OCI-M1 (cell line): ENCODE results near the gene NOS1.

ENCODE experiments used
- DNase-seq: peaks from one replicate; lab custom pipeline; 2025; lab: John Stamatoyannopoulos, UW

NOS1 gene

DNA sequence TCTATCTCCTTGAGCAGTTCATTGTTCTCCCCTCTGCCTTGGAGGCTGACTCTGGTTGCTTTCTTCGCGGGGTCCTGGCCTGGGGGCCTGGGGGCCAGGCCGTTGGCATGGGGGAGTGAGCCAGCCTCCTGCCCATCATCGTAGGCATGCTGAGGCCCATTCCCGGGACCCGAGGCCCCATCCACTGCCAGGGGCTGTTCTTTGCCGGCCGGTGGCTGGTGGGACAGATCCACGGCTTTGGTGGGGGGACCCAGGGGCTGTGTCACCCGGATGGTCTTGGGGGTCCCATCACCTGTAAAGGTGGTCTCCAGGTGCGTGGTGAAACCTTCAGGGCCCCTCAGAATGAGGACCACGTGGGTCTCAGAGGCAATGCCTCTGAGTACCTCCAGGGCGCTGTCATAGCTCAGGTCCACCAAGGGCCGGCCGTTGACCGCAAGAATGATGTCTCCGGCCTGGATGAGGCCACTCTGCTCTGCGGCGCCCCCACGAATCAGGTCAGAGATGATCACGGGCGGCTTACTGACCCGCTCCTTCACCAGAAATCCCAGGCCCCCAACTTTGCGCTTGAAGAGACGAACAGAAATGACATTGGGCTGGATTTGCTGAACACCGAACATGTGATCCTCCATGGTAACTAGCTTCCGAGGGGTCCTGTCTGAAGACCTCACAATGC, 30.8 kb downstream of the NOS1 start:
- DNase-seq: no peak

DNA sequence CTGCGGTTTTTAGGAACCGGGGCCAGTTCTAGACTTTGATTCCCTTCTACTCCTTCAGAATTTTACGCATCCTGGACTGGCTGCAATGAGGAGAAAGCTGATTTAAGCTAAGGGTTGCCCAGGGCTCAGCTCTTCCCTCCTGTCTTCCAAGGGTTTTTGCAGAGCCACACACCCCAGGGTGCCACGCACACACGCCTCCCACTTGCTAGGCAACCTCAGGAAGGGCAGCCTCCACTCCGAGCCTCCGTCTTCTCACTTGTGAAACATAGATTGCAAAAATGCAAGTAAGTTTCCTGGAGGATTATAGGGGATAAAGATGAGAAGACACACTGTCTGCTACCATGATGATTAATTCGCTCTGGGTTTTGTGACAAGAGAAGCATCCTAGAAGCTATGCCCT, 31.7 kb downstream of the NOS1 start:
- DNase-seq: no peak

DNA sequence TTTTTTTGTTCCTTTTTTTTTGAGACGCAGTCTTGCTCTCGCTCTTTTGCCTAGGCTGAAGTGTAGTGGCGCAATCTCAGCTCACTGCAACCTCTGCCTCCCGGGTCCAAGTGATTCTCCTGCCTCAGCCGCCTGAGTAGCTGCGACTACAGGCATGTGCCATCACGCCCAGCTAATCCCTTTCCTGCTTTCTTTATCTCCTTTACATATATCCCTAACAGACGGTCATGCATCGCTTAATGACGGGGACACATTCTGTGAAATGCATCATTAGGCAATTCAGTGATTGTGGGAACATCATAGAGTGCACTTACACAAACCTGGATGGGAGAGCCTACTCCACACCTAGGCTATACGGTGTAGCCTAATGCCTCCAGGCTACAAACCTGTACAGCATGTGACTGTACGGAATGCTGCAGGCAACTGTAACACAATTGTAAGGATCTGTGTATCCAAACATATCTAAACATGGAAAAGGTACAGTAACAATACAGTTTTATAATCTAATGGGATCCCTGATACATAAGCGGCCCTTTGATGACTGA, 32.8 kb downstream of the NOS1 start:
- DNase-seq: no peak

DNA sequence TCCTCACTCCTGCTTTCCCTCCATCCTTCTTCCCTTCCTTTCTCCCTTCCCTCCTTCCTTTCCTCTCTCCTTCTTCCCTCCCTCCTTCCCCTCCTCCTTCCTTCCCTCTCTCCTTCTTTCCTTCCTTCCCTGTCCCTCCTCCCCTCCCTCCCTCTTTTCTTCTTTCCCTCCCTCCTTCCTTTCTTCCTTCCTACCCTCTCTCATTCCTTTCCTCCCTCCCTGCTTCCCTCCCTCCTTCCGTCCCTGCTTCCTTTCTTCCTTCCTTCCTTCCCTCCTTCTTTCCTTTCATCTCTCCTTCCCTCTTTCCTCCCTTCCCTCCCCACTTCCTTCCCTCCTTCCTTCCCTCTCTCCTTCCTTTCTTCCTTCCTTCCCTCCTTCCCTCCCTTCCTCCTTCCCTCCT, 39.0 kb downstream of the NOS1 start:
- no peak for DNase-seq

DNA sequence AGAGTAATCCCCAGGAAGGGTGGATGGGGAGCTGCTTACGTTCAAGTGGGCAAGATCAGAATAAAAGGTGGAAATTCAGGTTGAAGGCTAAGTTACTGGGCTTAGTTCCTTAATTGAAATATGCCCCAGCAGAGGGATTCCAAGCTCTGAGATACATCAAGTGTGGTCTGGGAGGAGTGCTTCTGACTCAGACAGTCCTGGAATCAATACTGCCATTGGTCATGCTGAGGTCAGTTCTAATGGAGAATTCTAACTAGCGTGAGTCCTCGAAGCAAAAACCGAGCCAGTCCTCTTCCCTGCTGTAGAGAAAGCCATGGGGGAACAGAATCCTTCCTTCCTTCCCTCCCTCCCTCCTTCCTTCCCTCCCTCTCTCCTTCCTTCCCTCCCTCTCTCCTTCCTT, 39.9 kb downstream of the NOS1 start:
- DNase-seq: no peak

DNA sequence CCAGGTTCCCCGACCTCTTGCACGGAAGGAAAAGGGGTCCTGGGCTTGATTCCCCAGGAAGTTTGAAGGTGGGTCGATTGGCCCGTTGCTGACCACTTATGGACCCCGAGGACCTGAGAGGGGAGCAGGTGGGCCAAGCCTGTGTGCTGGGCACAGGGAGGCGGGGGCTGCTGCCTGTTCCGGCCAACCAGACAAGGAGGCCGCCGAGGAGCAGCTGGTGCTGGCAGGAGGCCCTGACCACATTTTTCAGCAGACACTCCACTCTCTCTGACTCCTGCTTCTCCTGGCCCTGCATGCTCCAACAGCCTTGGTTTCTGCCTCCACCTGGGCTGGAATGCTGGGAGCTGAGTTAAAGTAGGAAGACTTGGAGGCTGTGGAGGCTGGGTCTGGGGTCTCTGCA, 42.8 kb downstream of the NOS1 start:
- DNase-seq: no peak

DNA sequence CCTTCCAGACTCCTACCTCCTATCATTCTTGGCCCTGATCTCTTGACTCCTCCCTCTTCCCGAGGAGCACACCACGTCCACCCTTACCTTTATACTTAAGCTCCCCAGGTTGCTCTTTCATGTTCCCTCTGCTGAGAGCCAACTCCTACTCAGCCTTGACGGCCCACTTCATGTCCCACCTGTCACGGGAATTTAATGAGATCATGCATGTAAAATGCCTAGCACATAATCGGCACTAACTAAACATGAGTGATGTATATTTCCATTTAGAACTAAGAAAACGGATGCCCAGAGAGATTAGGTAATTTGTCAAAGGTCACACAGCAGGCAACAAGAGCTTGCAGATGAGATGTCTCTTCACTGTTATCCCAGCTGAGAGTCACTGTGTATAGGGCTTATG, 45.1 kb downstream of the NOS1 start:
- no peak for DNase-seq

DNA sequence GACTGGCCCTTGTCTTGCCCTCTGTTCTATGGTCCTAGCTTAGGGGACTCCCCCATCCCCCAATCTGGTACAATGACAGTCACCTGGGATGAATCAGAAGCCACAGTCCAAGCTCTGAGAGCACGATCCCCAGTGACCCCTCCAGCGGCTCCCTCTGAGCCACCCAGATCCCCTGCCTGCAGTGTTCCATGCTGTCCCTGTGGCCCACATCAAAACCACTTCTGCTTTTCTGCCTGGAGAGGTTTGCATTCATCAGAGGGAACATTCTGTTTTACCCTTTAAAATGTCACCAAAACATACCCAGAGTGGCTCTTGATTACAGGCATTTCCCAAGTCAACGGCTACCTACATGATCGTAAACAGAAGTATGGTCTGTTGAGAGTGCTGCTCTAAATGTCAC, 47.5 kb downstream of the NOS1 start:
- DNase-seq: peak; percentile 59

DNA sequence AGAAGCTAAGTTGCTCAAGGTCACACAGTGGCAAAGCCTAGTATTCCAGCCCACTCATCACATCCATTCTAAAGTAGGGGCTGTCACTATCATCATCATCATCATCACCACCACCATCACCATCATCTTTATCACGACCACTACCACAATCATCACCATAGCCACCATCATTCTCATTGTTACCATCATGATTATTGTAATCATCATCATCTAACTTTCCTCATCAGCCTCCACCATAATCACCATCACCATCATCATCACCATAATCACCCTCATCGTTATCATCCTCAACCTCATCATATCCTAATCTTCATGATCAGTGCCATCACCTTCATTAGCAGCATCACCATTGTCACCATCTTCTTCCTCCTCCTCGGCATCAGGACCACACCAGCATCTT, 48.7 kb downstream of the NOS1 start:
- no peak for DNase-seq

DNA sequence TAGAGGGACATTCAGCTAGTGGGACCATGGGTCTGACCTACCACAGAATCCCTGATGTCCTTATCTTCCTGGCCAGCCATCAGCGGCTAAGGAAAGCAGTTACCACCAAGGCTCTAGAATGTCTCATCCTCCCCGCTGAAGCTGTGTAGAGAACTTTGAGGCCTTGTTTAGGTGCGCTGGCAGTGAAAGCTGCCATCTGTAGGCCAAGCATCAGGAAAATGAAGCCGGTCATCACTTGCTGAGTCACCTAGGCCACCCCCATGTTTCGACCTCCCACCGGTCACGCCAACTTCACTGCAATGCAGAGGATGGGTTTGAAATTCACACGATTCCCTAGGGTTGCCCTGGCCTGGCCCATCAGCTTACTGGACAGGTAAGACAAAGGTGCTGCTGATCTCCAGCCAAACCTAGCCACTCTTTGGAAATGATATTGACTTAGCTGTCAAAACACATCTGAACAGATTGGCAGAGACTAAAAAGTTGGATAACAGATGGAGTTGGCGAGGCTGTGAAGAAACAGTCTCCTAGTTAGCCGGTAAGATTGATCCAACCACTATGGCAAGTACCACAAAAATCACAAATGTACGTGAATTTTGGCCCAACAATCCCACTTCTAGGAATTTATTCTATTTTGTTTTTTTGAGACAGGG, 52.0 kb downstream of the NOS1 start:
- DNase-seq: no peak

DNA sequence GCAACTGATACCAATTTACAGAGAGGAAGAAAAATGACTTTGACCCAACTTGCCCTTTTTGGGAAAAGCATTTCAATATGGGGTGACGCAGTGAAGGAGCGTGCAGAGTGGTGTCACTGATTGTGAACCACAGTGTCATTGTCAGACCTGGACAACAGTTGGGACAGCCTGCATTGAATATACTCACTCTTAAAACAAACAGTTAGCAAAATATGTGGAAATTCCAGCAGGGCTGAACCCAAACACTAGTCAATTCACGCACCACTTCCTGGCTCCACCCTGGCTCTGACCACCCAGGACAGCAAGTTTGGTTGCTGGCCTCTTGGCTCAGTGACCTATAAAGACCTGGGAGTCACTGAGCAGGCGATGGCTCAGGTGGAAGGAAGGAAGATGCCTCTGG, 61.3 kb downstream of the NOS1 start:
- no peak for DNase-seq

DNA sequence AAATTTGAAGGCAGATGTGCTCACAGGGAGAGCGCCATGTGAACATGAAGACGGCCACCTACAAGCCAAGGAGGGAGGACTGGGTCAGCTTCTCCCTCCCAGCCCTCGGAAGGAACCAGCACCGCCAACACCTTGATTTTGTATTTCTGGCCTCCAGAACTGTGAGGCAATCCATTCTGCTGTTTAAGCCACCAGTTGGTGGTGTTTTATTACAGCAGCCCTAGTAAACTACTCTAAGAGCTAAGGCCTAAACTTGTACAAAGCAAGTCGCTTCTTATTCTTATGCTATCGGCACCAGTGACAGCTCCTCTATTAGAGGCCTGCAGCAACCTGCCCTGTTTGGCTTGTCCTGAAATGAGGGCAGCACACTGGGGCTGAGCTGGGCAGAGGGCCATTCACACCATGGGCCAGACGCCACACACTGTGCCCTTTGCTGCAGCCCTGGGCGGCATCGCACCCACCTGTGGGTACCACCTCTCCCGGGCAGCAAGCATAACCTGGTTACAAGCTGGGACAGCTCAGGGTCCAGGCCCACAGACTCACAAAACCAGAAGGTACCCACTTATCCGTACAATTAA, 62.7 kb downstream of the NOS1 start:
- DNase-seq: no peak

DNA sequence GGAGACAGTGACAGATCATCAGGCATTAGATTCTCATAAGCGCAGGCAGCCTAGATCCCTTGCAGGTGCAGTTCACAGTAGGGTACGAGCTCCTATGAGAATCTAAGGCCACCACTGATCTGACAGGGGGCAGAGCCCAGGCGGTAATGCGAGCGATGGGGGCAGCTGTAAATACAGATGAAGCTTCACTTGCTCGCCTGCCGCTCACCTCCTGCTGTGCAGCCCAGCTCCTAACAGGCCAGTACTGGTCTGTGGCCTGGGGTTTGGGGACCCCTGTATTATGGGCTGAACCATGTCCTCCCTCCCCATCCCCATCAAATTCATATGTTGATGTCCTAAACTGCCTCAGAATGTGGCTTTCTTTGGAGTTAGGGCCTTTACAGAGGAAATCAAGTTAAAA, 63.2 kb downstream of the NOS1 start:
- DNase-seq: no peak

DNA sequence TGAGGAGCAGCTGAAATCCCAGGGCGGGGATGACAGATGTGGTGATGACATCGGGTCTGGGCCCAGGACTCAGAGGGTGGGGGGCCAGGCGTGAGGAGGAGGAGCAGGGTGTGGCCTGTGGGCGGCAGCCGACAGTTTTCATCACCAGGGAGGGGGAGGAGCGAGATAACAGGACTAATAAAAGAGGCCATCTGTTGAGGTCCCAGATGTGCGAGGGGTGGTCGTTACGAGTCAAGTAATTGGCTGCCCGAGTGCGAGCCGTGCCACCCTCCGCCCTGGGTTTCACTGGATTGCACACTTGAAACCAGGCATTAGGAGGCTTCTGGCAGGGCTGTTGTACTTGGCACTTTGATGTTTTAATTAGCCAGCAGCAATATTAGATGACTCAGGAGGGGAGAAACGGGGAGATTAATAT, 67.2 kb downstream of the NOS1 start:
- no peak for DNase-seq

DNA sequence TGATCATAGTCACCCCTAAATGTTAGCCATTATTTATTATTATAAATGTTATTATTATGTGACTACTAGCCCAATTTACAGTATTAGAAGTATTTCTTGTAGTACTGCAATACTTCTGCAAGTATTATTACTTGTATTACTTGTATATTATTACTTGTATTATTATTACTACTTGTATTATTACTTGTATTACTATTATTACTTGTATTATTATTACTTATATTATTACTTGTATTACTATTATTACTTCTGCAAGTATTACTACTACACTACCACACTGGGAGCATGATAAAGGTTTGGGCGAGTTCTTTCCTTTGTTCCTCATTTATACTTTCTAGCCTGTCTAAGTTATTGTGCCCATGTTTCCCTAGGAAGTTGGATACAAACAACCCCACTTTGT, 67.9 kb downstream of the NOS1 start:
- no peak for DNase-seq

DNA sequence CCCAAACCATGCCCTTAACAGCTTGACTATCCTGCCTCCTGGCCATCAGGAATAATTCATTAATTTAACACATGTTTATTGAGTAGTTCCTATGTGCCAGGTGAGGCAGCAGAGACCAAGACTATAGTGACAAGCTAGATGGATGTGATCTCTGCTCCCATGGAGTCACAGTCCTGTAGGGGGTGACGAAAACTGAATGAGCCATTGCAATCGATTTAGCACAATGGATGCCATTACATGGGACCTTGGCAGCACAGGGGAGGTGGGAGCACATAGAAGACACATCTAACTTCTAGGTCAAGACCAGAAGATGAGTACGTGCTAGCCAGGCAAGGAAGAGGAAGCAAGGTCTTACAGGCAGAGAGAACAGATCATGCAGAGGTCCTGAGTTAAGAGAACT, 68.7 kb downstream of the NOS1 start:
- DNase-seq: no peak

DNA sequence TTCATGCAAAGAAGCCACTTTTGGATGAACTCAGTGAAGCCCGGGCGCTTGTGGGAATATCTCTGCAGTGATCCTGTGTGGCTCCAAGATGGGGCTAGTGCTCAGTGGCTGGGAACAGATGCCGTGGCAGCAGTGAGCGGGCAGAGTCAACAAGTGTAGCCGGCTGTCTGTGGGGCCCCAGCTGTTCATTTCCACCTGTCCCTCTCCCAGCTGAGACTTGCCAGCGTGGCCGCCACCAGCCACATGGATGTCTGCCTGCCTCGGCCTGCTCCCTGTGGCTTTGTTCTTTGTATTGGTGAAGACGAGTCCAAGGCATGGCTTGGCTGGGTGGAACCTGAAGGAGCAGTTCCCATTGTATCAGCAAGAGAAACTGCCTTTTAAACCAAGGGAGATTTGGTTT, 77.3 kb downstream of the NOS1 start:
- DNase-seq: no peak

DNA sequence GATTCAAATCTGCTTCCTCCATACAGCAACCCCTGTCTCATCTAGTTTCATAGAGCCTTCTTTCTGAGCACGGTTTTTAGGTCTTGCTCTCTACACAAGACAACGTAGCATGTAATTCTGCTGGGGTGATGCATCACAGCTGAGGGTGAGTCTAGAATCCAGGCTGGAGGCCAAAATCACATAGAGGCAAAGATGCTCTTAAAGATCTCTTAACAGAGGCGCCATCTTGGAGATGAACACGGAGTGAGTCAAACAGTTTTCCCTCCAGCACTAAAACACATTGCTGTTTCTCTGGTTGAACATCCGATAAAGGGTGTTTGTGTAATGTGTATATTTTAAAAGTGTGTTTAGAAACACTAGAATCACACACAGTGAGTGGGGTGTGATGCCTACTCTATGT, 78.9 kb downstream of the NOS1 start:
- no peak for DNase-seq

DNA sequence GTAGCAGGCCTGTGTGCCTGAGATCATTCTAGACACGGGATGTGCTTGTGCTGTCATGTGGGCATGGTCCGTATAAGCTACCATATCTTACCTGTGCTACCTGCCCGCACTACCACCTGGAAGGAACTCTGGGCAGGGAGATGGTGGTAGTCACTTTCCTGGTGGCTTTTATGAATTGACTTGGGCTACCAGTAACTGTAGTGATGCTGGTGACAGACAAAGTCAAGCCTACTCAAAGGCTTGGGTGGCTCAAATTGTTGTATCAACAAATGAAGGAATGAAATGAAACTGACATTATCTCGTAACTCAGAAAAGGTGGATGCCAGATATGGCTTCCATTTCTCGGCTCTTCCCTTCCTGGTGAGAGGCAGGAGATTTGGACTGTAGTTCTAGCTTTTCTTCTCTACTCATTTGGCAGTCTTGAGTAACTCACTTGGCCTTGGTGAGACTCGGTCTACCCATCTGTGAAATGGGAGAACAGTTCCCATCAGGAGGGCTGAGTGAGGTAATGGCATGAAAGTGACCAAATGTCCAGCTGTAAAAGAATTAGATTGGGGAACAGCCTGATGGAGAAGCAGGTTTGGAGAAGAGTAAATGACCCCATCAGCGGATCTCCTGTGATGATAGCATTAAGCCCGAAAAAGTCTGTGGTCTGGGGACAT, 81.3 kb downstream of the NOS1 start:
- DNase-seq: no peak

DNA sequence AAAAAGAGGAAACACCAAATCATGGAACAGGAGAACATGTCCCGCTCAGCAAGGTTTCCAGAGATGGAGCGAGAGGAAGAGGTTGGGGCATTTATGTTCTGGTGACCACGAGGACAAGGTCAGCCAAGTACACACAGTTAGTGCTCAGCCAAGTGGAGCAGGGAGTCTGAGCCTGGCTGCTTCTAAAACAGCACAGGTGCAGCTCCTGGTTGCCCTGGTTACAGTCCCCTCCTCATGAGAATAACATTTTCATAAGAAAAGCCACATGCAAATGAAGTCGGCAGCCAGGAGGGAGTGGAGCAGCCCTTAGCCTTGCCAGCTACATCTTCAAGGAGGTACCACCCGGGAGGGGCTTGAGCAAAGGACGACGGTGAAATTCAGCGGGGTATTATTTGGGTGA, 81.8 kb downstream of the NOS1 start:
- DNase-seq: no peak

DNA sequence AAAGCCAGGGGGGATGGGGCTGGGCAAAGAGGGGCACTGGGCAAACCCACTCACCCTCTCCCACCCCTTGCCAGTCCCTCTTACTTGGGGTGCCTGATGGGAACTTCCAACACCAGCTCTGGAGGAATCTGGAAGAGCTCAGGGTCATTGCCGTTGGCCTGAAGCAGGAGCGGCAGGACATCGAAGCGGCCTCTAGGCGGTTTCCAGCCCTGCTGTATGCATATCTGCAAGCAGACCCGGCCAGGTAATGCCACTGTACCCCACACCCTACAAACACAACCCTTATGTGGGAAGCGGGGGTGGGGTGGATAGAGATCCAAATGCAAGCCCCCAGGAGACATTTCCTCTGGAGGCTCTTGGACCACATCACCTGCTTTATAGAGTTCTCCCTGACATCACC, 83.6 kb downstream of the NOS1 start:
- no peak for DNase-seq

DNA sequence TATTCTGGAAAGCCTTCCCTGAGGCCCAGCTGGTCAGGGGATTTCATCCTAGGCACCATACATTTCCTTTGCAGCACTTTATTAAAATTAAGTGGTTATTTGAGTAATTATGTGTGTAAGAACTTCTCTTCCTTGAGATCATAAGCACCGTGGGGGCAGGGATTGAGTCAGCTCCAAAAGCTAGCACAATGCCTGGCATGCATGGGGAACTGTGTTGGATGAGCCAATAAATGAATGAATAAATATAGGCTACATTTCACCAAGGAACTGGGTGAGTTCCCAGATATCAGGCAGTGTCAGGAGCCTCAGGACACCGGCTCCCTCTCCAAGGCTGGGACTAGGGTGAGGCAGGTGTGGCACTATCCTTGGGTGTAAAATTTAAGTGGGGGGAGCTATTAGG, 88.3 kb downstream of the NOS1 start:
- DNase-seq: no peak

DNA sequence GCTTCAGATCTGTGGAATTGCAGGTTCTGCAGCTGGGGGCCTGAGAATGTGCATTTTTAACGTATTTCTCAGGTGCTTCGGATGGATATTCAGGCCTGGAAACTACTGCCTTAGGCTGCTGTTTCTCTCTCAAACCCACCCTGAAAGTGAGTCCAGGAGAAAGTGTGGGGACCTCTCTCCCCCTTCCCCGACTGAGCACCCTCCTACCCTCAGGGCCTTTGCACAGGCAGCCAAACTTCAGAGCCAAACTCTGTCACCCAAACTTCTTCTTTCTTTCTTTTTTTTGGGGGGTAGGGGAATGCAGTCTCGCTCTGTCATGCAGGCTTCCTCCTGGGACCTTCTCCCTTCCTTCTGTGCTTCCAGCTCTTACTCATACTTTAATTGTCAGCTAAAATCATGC, 88.7 kb downstream of the NOS1 start:
- no peak for DNase-seq
